Measurements from ENCODE around the gene TRAK2.

TRAK2 gene

GRCh38 chr2:201465524-201465971 is 14.3 kb upstream of the TRAK2 start:
- in situ Hi-C loops (cut with MboI; ENCODE audit: low sequenced_read_pairs), result no loop called here
- Histone ChIP-seq H3K27me3 (ENCODE audit: low read depth) (no peaks in the 10 kb centered on the region), H3K9me3 (no peaks in the 10 kb centered on the region), H3K4me1 (no peaks in the 10 kb centered on the region), H3K36me3 (replicated peaks) (peaks cover 5% of the 10 kb centered on the region; the same call in 1 of the 2 replicates), H3K4me3 (no peak overlapping the region)
- no peak for DNase-seq (ENCODE audit: low spot score in 2 of 2)

GRCh38 chr2:201464547-201464946 is 13.3 kb upstream of the TRAK2 start:
- peaks cover 8% of the 10 kb centered on the region; the same call in 1 of the 2 replicates for H3K36me3 ChIP-seq (replicated peaks)
- in situ Hi-C loops (cut with MboI; ENCODE audit: low sequenced_read_pairs), result no loop called here
- no peaks in the 10 kb centered on the region for H3K27me3 ChIP-seq (ENCODE audit: low read depth)

GRCh38 chr2:201460532-201460931 is 9.3 kb upstream of the TRAK2 start:
- no peak for DNase-seq (ENCODE audit: low spot score in 2 of 2)

More at GRCh38 chr2:201464547-201464946, 13.3 kb upstream of the TRAK2 start:
- Histone ChIP-seq H3K4me1 (no peaks in the 10 kb centered on the region), H3K4me3 (no peak overlapping the region), H3K9me3 (no peaks in the 10 kb centered on the region)
- DNase-seq (ENCODE audit: low spot score in 2 of 2), result no peak

GRCh38 chr2:201458381-201458780 is 7.1 kb upstream of the TRAK2 start:
- 0 out of 2 replicates have a peak, but pooled peaks cover 7% of the 10 kb centered on the region for H3K4me1 ChIP-seq
- no peaks in the 10 kb centered on the region for H3K27me3 ChIP-seq (ENCODE audit: low read depth)
- no peaks in the 10 kb centered on the region for H3K9me3 ChIP-seq
- in situ Hi-C loops (cut with MboI; ENCODE audit: low sequenced_read_pairs), result no loop called here
- no peak overlapping the region for H3K4me3 ChIP-seq
- peaks cover 4% of the 10 kb centered on the region; the same call in 1 of the 2 replicates for H3K36me3 ChIP-seq (replicated peaks)
- DNase-seq (ENCODE audit: low spot score in 2 of 2), result no peak

More at GRCh38 chr2:201460532-201460931, 9.3 kb upstream of the TRAK2 start:
- 0 out of 2 replicates have a peak, but pooled peaks cover 7% of the 10 kb centered on the region for H3K4me1 ChIP-seq
- H3K36me3 ChIP-seq (replicated peaks), result peaks cover 8% of the 10 kb centered on the region; the same call in 1 of the 2 replicates
- in situ Hi-C loops (cut with MboI; ENCODE audit: low sequenced_read_pairs), result no loop called here
- no peaks in the 10 kb centered on the region for H3K27me3 ChIP-seq (ENCODE audit: low read depth)
- H3K9me3 ChIP-seq, result no peaks in the 10 kb centered on the region
- no peak overlapping the region for H3K4me3 ChIP-seq

- H3K4me3 ChIP-seq, result peak overlapping the region; percentile 98
- H3K9me3 ChIP-seq, result no peaks in the 10 kb centered on the region
- in situ Hi-C loops (cut with MboI; ENCODE audit: low sequenced_read_pairs), result no loop called here
- peaks cover 17% of the 10 kb centered on the region for H3K4me1 ChIP-seq
- no peaks in the 10 kb centered on the region; the same call in 1 of the 2 replicates for H3K36me3 ChIP-seq (replicated peaks)
- no peak for DNase-seq (ENCODE audit: low spot score in 2 of 2)
- H3K27me3 ChIP-seq (ENCODE audit: low read depth), result no peaks in the 10 kb centered on the region
Observed at GRCh38 chr2:201452922-201453643, 1.8 kb upstream of the TRAK2 start.

- in situ Hi-C loops (cut with MboI; ENCODE audit: low sequenced_read_pairs), result no loop called here
- DNase-seq (ENCODE audit: low spot score in 2 of 2), result peak in 1 of 2 experiments; percentile 12
- no peaks in the 10 kb centered on the region for H3K27me3 ChIP-seq (ENCODE audit: low read depth)
- peaks cover 17% of the 10 kb centered on the region for H3K4me1 ChIP-seq
- H3K4me3 ChIP-seq, result peak overlapping the region; percentile 98
- H3K36me3 ChIP-seq (replicated peaks), result no peaks in the 10 kb centered on the region; the same call in 1 of the 2 replicates
- H3K9me3 ChIP-seq, result no peaks in the 10 kb centered on the region
Observed at GRCh38 chr2:201452058-201452921, 1.0 kb upstream of the TRAK2 start.

GRCh38 chr2:201450954-201451291 is 335 bp downstream of the TRAK2 start:
- no peaks in the 10 kb centered on the region for H3K27me3 ChIP-seq (ENCODE audit: low read depth)
- DNase-seq (ENCODE audit: low spot score in 2 of 2), result no peak
- H3K36me3 ChIP-seq (replicated peaks), result no peaks in the 10 kb centered on the region; the same call in 1 of the 2 replicates
- in situ Hi-C loops (cut with MboI; ENCODE audit: low sequenced_read_pairs), result no loop called here
- H3K4me1 ChIP-seq, result peaks cover 14% of the 10 kb centered on the region
- peak overlapping the region; percentile 98 for H3K4me3 ChIP-seq
- H3K9me3 ChIP-seq, result no peaks in the 10 kb centered on the region

- DNase-seq (ENCODE audit: low spot score in 2 of 2), result no peak
- Histone ChIP-seq H3K4me3 (no peak overlapping the region), H3K27me3 (ENCODE audit: low read depth) (no peaks in the 10 kb centered on the region), H3K9me3 (no peaks in the 10 kb centered on the region), H3K4me1 (peaks cover 10% of the 10 kb centered on the region), H3K36me3 (replicated peaks) (no peaks in the 10 kb centered on the region; the same call in 1 of the 2 replicates)
- in situ Hi-C loops (cut with MboI; ENCODE audit: low sequenced_read_pairs), result no loop called here
Observed at GRCh38 chr2:201448701-201449100, 2.6 kb downstream of the TRAK2 start.

- no peaks in the 10 kb centered on the region; the same call in 1 of the 2 replicates for H3K36me3 ChIP-seq (replicated peaks)
- peaks cover 10% of the 10 kb centered on the region for H3K4me1 ChIP-seq
- no peak overlapping the region for H3K4me3 ChIP-seq
- in situ Hi-C loops (cut with MboI; ENCODE audit: low sequenced_read_pairs), result no loop called here
- no peak for DNase-seq (ENCODE audit: low spot score in 2 of 2)
- no peaks in the 10 kb centered on the region for H3K9me3 ChIP-seq
- no peaks in the 10 kb centered on the region for H3K27me3 ChIP-seq (ENCODE audit: low read depth)
Observed at GRCh38 chr2:201448061-201448460, 3.2 kb downstream of the TRAK2 start.

- Histone ChIP-seq H3K27me3 (ENCODE audit: low read depth) (no peaks in the 10 kb centered on the region), H3K4me1 (peaks cover 4% of the 10 kb centered on the region), H3K9me3 (no peaks in the 10 kb centered on the region), H3K36me3 (replicated peaks) (no peaks in the 10 kb centered on the region; the same call in 1 of the 2 replicates), H3K4me3 (no peak overlapping the region)
- DNase-seq (ENCODE audit: low spot score in 2 of 2), result no peak
- in situ Hi-C loops (cut with MboI; ENCODE audit: low sequenced_read_pairs), result no loop called here
Observed at GRCh38 chr2:201447086-201447485, 4.2 kb downstream of the TRAK2 start.

GRCh38 chr2:201444746-201445465 is 6.4 kb downstream of the TRAK2 start:
- H3K36me3 ChIP-seq (replicated peaks), result no peaks in the 10 kb centered on the region
- no peak for DNase-seq (ENCODE audit: low spot score in 2 of 2)
- H3K27me3 ChIP-seq (ENCODE audit: low read depth), result no peaks in the 10 kb centered on the region
- H3K9me3 ChIP-seq, result no peaks in the 10 kb centered on the region
- in situ Hi-C loops (cut with MboI; ENCODE audit: low sequenced_read_pairs), result no loop called here
- H3K4me1 ChIP-seq, result no peaks in the 10 kb centered on the region
- no peak overlapping the region for H3K4me3 ChIP-seq

GRCh38 chr2:201441409-201441808 is 9.8 kb downstream of the TRAK2 start:
- Histone ChIP-seq H3K9me3 (no peaks in the 10 kb centered on the region), H3K27me3 (ENCODE audit: low read depth) (no peaks in the 10 kb centered on the region), H3K4me1 (peaks cover 5% of the 10 kb centered on the region; the same call in 1 of the 2 replicates), H3K36me3 (replicated peaks) (no peaks in the 10 kb centered on the region), H3K4me3 (no peak overlapping the region)
- in situ Hi-C loops (cut with MboI; ENCODE audit: low sequenced_read_pairs), result no loop called here
- DNase-seq (ENCODE audit: low spot score in 2 of 2), result no peak

GRCh38 chr2:201440182-201440581 is 11.1 kb downstream of the TRAK2 start:
- DNase-seq (ENCODE audit: low spot score in 2 of 2), result no peak
- in situ Hi-C loops (cut with MboI; ENCODE audit: low sequenced_read_pairs), result no loop called here

More at GRCh38 chr2:201440182-201440581, 11.1 kb downstream of the TRAK2 start:
- no peaks in the 10 kb centered on the region for H3K36me3 ChIP-seq (replicated peaks)
- H3K9me3 ChIP-seq, result no peaks in the 10 kb centered on the region
- no peak overlapping the region for H3K4me3 ChIP-seq
- no peaks in the 10 kb centered on the region for H3K27me3 ChIP-seq (ENCODE audit: low read depth)
- H3K4me1 ChIP-seq, result peaks cover 5% of the 10 kb centered on the region; the same call in 1 of the 2 replicates
